Endothelial cell of umbilical vein (primary cell): ENCODE results near the gene SCAMP2. TPM values are rescaled to one million over a fixed set of nuclear protein-coding genes. Genes with fewer than 3 reads are reported as not detected.

Source experiments
- BruUV-seq: library from RNA; stranded (reverse); fragments of 400-500 nt; replicated peaks from 2 replicates; lab custom pipeline; 2021; lab: Mats Ljungman, UMichigan
- CTCF ChIA-PET: fragments of 300-600, 350-600 bp; sonication (Branson Sonifier 250); formaldehyde crosslinking; loops from one replicate; lab custom pipeline; 2021; ENCODE audit warnings: antibody characterized with exemption, inconsistent platforms; lab: Charles Lee
- POLR2A ChIA-PET: fragments of 300-600, 350-600 bp; sonication (Branson Sonifier 250); formaldehyde crosslinking; loops from one replicate; lab custom pipeline; 2021; ENCODE audit warnings: antibody characterized with exemption, inconsistent platforms; lab: Charles Lee
- DNase-seq: peaks from one replicate; pipeline ENCODE4 v3.0.0-alpha.2; 2011; ENCODE audit warnings: low read depth, low spot score
- FAIRE-seq: peaks from 2 replicates; lab custom pipeline; 2011; peaks lifted over from hg19 to GRCh38; lab: Jason Lieb, UNC
- H2AFZ ChIP-seq: 2 replicates; pipeline ENCODE4 v1.6.0; 2012; ENCODE audit warnings: low read depth, low read length, control low read depth, inconsistent platforms
- H3K27ac ChIP-seq: 2 replicates; pipeline ENCODE4 v1.5.1; 2011; ENCODE audit warnings: low read depth, mild to moderate bottlenecking, control low read depth, low read length, moderate library complexity; ENCODE audit not compliant: insufficient read depth
- H3K27me3 ChIP-seq, 2 experiments: 2 replicates each; pipeline versions ENCODE4 v1.6.0 to v1.6.1; 2011; ENCODE audit warnings: low read length in 2 of 2, mixed read lengths in 1 of 2; ENCODE audit not compliant: control insufficient read depth in 2 of 2, insufficient read depth in 2 of 2
- H3K36me3 ChIP-seq, 2 experiments: 2 replicates in 1 of 2; 3 replicates in 1 of 2; pipeline ENCODE4 v1.5.1; 2011; ENCODE audit warnings: low read length in 2 of 2, mild to moderate bottlenecking in 1 of 2, moderate library complexity in 1 of 2; ENCODE audit not compliant: control insufficient read depth in 2 of 2, insufficient read depth in 2 of 2; ENCODE audit errors: extremely low read depth in 1 of 2
- H3K4me1 ChIP-seq: 3 replicates; pipeline ENCODE4 v1.5.1; 2011; ENCODE audit warnings: mild to moderate bottlenecking, low read length; ENCODE audit not compliant: control insufficient read depth, insufficient read depth; ENCODE audit errors: extremely low read depth
- H3K4me2 ChIP-seq: 2 replicates; pipeline ENCODE4 v1.6.1; 2011; ENCODE audit warnings: low read length, control low read depth, mixed read lengths; ENCODE audit not compliant: insufficient read depth
- H3K4me3 ChIP-seq, 3 experiments: fragments of 200-600 bp in 1 of 3; sonication (generic), shearing (Covaris generic) in 1 of 3; replicated peaks in 1 of 3; 2 replicates each; pipeline ENCODE4 v1.5.1; 2011 to 2016; ENCODE audit warnings: control low read depth in 3 of 3, low read length in 3 of 3, mild to moderate bottlenecking in 2 of 3, inconsistent platforms in 1 of 3, low read depth in 1 of 3, moderate library complexity in 1 of 3; ENCODE audit not compliant: insufficient read depth in 1 of 3
- H3K79me2 ChIP-seq: 2 replicates; pipeline ENCODE4 v1.6.0; 2012; ENCODE audit warnings: low read length, inconsistent platforms; ENCODE audit not compliant: control insufficient read depth, insufficient read depth
- H3K9ac ChIP-seq: replicated peaks from 2 replicates; pipeline ENCODE3; 2011; ENCODE audit warnings: low read length, control low read depth; ENCODE audit not compliant: insufficient read depth; ENCODE audit errors: extremely low read depth
- H3K9me1 ChIP-seq: replicated peaks from 3 replicates; pipeline ENCODE4 v1.6.0; 2011; ENCODE audit warnings: mild to moderate bottlenecking, low read length; ENCODE audit not compliant: control insufficient read depth, insufficient read depth; ENCODE audit errors: extremely low read depth
- H3K9me3 ChIP-seq: replicated peaks from 2 replicates; pipeline ENCODE4 v1.5.1; 2012; ENCODE audit warnings: low read length, inconsistent platforms; ENCODE audit not compliant: control insufficient read depth, insufficient read depth
- H4K20me1 ChIP-seq: replicated peaks from 2 replicates; pipeline ENCODE3; 2011; ENCODE audit warnings: mild to moderate bottlenecking, low read length; ENCODE audit not compliant: control insufficient read depth, insufficient read depth; ENCODE audit errors: extremely low read depth
- CTCF ChIP-seq, 2 donors: IDR thresholded peaks; 1 replicate in 1 of 2; 2 replicates in 1 of 2; pipeline ENCODE4 v1.5.1; 2011; ENCODE audit warnings: low read length in 2 of 2, mild to moderate bottlenecking in 2 of 2, moderate library complexity in 2 of 2, control low read depth in 1 of 2, inconsistent platforms in 1 of 2, low read depth in 1 of 2; ENCODE audit not compliant: insufficient read depth in 1 of 2; ENCODE audit errors: extremely low read depth in 1 of 2
- EZH2 ChIP-seq: IDR thresholded peaks from 2 replicates; pipeline ENCODE4 v1.6.1; 2012; ENCODE audit warnings: borderline replicate concordance, low read depth, mild to moderate bottlenecking, moderate library complexity, low read length, inconsistent platforms; ENCODE audit not compliant: severe bottlenecking
- FOS ChIP-seq: IDR thresholded peaks from 2 replicates; pipeline ENCODE4 v1.6.1; 2011; ENCODE audit warnings: mild to moderate bottlenecking, low read length, moderate library complexity, borderline replicate concordance; ENCODE audit not compliant: insufficient read depth
- GATA2 ChIP-seq: IDR thresholded peaks from 2 replicates; pipeline ENCODE4 v1.7.0; 2011; ENCODE audit warnings: low read depth, mild to moderate bottlenecking, moderate library complexity, mixed read lengths, low read length; ENCODE audit not compliant: insufficient read length, insufficient read depth
- JUN ChIP-seq: IDR thresholded peaks from 2 replicates; pipeline ENCODE4 v1.6.1; 2011; ENCODE audit warnings: borderline replicate concordance, low read depth; ENCODE audit not compliant: insufficient read length, insufficient read depth
- MAX ChIP-seq: IDR thresholded peaks from 2 replicates; pipeline ENCODE4 v1.6.1; 2011; ENCODE audit not compliant: insufficient read depth, insufficient read length
- MYC ChIP-seq: IDR thresholded peaks from one replicate; pipeline ENCODE4 v1.6.1; 2011; ENCODE audit warnings: mild to moderate bottlenecking, low read depth, low read length
- POLR2A ChIP-seq: IDR thresholded peaks from 2 replicates; pipeline ENCODE4 v1.6.1; 2012; ENCODE audit warnings: low read depth, mild to moderate bottlenecking, control low read depth, low read length
- POLR2AphosphoS5 ChIP-seq: IDR thresholded peaks from 2 replicates; pipeline ENCODE4 v1.6.1; 2012; ENCODE audit warnings: low read depth, mild to moderate bottlenecking, control low read depth, low read length, moderate library complexity; ENCODE audit not compliant: insufficient read depth
- dilution Hi-C: fragments of 300-500 bp; cut with MboI; formaldehyde crosslinking; loops from one replicate; pipeline ENCODE4 v1.15.0; 2019; ENCODE audit warnings: low sequenced_read_pairs; ENCODE audit not compliant: extremely low pct_ligation_motif_present
- intact Hi-C: fragments of 100-400 bp; cut with micrococcal nuclease; formaldehyde crosslinking; loops from one replicate; pipeline ENCODE4 v1.10.0; 2022
- polyA plus RNA-seq, 4 experiments: library from polyadenylated mRNA; depleted of rRNA in 3 of 4; stranded (reverse) in 3 of 4; unstranded in 1 of 4; fragments of >200 nt; gene quantifications; 2 replicates each; pipeline versions ENCODE4 v1.2.1 to v1.2.3, GENCODE V29; 2011 to 2012; ENCODE audit warnings: missing spikeins in 1 of 4
- total RNA-seq: library from RNA; stranded (reverse); gene quantifications from 2 replicates; pipeline ENCODE4 v1.2.3, GENCODE V29; 2021

Gene SCAMP2
- total and polyA plus RNA-seq, 2 donors (not counting 3 experiments of a cell fraction or from before 2014, with no cell fraction given): 67.3 to 256 TPM

GRCh38 chr15:74863239-74864056 is 9.7 kb downstream of the SCAMP2 start:
- no TSS peak for BruUV-seq
- no peaks in the 10 kb centered on the region for H3K9me3 ChIP-seq
- no peak overlapping the region for H3K4me2 ChIP-seq
- no peak overlapping the region for H3K4me3 ChIP-seq
- peaks cover 16% of the 10 kb centered on the region for H3K4me1 ChIP-seq
- TF ChIP-seq EZH2: no peak
- TF ChIP-seq MAX: no peak
- no peak for TF ChIP-seq POLR2AphosphoS5
- no peak for TF ChIP-seq FOS
- TF ChIP-seq JUN: no peak
- TF ChIP-seq POLR2A: no peak
- no peak for TF ChIP-seq MYC
- no peak for TF ChIP-seq GATA2
- TF ChIP-seq CTCF (IDR thresholded peaks at IDR 0.05; ENCODE audit: extremely low read depth in 1 of 2, insufficient read depth in 1 of 2, low read depth in 1 of 2, low read length in 2 of 2): no peak
- H3K27me3 ChIP-seq: no peaks in the 10 kb centered on the region
- H3K27ac ChIP-seq: no peak overlapping the region
- POLR2A ChIA-PET: no interaction called here
- dilution Hi-C loops: no loop called here
- H3K79me2 ChIP-seq: peaks cover 37% of the 10 kb centered on the region
- intact Hi-C loops: no loop called here
- no peak overlapping the region for H2AFZ ChIP-seq
- no peak for DNase-seq
- CTCF ChIA-PET: interaction anchor here (1.1 to 1.4 kb wide), 2 partner anchors 19 to 38 kb away, joined by 3 to 11 read pairs; no protein-coding TSS in a partner anchor
- no peak overlapping the region for H3K9ac ChIP-seq
- H4K20me1 ChIP-seq: no peaks in the 10 kb centered on the region
- no peak for FAIRE-seq
- no peaks in the 10 kb centered on the region for H3K36me3 ChIP-seq
- H3K9me1 ChIP-seq: no peaks in the 10 kb centered on the region
